IPS-18a (cell line): ENCODE measurements around the gene LRRFIP2.
"Not testable (repeated sequence)": the region's sequence is repeated elsewhere in the genome, so short reads cannot be mapped to it uniquely, and the experiment has no call there.

Experiments used
- H3K27ac ChIP-seq: one replicate; pipeline ENCODE4 v1.5.1; 2013; ENCODE audit warnings: low read length
- H3K27me3 ChIP-seq: one replicate; pipeline ENCODE4 v1.6.1; 2013; ENCODE audit warnings: mild to moderate bottlenecking, low read length; ENCODE audit not compliant: control insufficient read depth, insufficient read depth
- H3K36me3 ChIP-seq: one replicate; pipeline ENCODE4 v1.6.1; 2013; ENCODE audit warnings: low read depth, low read length; ENCODE audit not compliant: control insufficient read depth
- H3K4me1 ChIP-seq: one replicate; pipeline ENCODE4 v1.6.1; 2013; ENCODE audit warnings: low read depth, low read length; ENCODE audit not compliant: control insufficient read depth
- H3K4me3 ChIP-seq: one replicate; pipeline ENCODE4 v1.5.1; 2013; ENCODE audit warnings: low read length
- H3K9ac ChIP-seq: one replicate; pipeline ENCODE4 v1.6.1; 2013; ENCODE audit warnings: mild to moderate bottlenecking, low read length, moderate library complexity
- H3K9me3 ChIP-seq: one replicate; pipeline ENCODE4 v1.6.1; 2013; ENCODE audit warnings: low read depth, low read length; ENCODE audit not compliant: control insufficient read depth

The LRRFIP2 gene

GRCh38 chr3:37126856-37127255 lies 47.5 kb downstream of the LRRFIP2 start:
- H3K27me3 ChIP-seq: no peaks in the 10 kb centered on the region
- H3K9me3 ChIP-seq: no peaks in the 10 kb centered on the region
- H3K4me1 ChIP-seq: peaks cover 12% of the 10 kb centered on the region
- no peaks in the 10 kb centered on the region for H3K36me3 ChIP-seq
- H3K27ac ChIP-seq: no peak overlapping the region
- no peak overlapping the region for H3K9ac ChIP-seq
- H3K4me3 ChIP-seq: no peak overlapping the region

DNA sequence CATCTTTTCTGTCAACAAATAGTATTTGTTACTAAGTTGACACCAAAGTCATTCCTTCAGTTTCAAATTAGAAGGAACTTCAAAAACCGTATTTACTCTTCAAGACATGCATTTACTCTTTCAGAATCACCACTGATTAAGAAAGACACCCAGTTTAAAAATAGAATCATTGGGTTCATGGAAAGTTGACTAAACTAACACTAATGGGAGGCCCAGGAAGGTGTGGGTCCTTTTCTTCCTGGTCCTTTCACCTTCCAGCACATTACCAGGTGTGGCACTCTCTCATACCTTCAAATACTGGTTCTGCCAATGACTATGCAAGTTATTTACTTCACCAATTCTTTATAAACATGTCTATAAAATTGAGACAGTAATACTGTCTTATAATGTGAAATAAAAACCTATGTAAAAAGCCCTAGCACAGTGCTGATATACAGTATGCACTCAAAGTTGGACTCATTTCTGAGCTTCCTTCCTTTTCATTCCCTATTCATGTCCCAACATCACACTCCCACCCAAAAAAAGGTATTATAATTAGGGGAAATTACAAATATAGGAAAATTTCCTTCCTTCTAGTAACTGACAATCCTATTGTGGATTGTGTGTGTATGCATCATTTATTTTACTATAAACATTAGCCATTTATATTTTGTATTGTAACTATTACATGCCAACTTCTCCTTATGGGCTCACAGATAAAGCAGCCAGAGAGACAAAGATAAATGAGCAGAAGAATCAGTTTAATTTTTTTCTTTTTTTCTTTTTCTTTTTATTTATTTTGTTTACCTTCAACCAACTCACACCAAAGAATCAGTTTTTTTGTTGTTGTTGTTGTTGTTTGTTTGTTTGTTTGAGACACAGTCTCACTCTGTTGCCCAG lies 48.9 kb downstream of the LRRFIP2 start:
- no peak overlapping the region for H3K9ac ChIP-seq
- no peaks in the 10 kb centered on the region for H3K4me1 ChIP-seq
- no peaks in the 10 kb centered on the region for H3K9me3 ChIP-seq
- H3K36me3 ChIP-seq: no peaks in the 10 kb centered on the region
- no peak overlapping the region for H3K4me3 ChIP-seq
- H3K27me3 ChIP-seq: no peaks in the 10 kb centered on the region
- no peak overlapping the region for H3K27ac ChIP-seq

DNA sequence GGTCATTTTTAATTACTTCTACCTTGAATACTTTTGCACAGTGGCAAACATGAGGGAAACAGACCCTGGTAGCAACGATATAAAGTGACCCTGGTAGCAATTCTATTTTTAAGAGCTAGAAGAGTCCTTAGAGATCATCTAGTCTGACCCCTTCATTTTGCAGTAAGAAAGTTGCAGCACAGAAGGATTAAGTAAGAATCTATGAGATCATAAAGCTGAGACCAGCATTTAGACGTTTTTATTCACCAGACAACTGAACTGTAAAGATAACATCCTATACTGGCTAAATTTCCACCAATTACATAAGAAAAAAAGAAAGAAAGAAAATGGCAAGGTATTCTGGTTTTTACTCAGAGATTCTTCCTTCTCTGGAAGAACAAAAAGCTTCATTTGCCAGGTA lies 49.9 kb downstream of the LRRFIP2 start:
- no peaks in the 10 kb centered on the region for H3K27me3 ChIP-seq
- H3K4me1 ChIP-seq: no peaks in the 10 kb centered on the region
- H3K9ac ChIP-seq: no peak overlapping the region
- no peak overlapping the region for H3K4me3 ChIP-seq
- H3K9me3 ChIP-seq: no peaks in the 10 kb centered on the region
- no peak overlapping the region for H3K27ac ChIP-seq
- no peaks in the 10 kb centered on the region for H3K36me3 ChIP-seq

GRCh38 chr3:37123292-37123691 lies 51.1 kb downstream of the LRRFIP2 start:
- no peak overlapping the region for H3K27ac ChIP-seq
- H3K36me3 ChIP-seq: no peaks in the 10 kb centered on the region

DNA sequence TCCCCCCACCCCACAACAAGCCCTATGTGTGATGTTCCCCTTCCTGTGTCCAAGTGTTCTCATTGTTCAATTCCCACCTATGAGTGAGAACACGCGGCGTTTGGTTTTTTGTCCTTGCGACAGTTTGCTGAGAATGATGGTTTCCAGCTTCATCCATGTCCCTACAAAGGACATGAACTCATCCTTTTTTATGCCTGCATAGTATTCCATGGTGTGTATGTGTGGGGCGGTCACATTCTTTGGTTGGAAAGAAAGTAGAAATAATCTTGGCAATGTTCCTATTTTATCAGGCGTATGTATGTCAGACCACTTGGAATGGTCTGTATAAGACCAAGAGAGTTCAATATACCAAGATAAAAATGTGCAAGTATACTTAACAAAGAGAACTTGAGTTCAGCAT lies 52.3 kb downstream of the LRRFIP2 start:
- not testable (repeated sequence) for H3K36me3 ChIP-seq, H3K27me3 ChIP-seq, H3K9ac ChIP-seq, H3K9me3 ChIP-seq, H3K4me3 ChIP-seq, H3K27ac ChIP-seq, H3K4me1 ChIP-seq

More at GRCh38 chr3:37123292-37123691, 51.1 kb downstream of the LRRFIP2 start:
- no peaks in the 10 kb centered on the region for H3K27me3 ChIP-seq
- no peaks in the 10 kb centered on the region for H3K9me3 ChIP-seq
- H3K4me3 ChIP-seq: no peak overlapping the region
- H3K4me1 ChIP-seq: no peaks in the 10 kb centered on the region
- H3K9ac ChIP-seq: no peak overlapping the region

DNA sequence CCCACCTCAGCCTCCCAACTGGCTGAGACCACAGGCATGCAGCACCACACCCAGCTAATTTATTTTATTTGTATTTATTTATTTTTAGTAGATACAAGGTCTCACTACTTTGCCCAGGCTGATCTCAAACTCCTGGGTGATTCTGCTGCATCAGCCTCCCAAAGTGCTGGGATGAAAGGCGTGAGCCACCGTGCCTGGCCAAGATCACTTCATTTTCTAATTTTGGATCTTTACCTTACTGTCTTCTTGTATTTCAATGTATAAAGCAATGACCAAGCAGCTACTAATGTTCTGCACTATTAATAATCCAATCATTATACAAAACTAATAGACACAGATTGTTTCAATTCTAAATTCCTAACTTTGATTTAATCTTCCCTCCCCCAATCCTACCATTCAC lies 56.2 kb downstream of the LRRFIP2 start:
- no peak overlapping the region for H3K9ac ChIP-seq
- H3K27me3 ChIP-seq: no peaks in the 10 kb centered on the region
- no peak overlapping the region for H3K4me3 ChIP-seq
- no peaks in the 10 kb centered on the region for H3K4me1 ChIP-seq
- H3K27ac ChIP-seq: no peak overlapping the region
- H3K36me3 ChIP-seq: no peaks in the 10 kb centered on the region
- no peaks in the 10 kb centered on the region for H3K9me3 ChIP-seq

DNA sequence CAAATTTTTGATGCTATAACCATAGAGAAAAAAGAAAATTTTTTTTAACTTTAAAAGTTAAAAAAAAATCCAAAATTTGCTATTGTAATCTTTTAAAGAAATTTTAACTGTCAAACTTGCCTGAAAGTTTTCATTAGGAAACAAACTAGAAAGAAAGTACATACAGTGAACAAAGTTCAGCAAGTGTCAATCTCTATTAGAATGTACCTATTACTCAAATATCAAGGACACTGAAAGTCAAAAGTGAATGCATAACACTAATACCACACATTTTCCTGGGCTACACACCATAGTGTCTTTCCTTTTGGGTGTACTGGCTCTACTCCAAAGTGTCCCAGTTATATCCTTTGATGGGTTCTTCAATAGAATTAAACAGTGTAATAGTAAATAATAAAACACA lies 56.8 kb downstream of the LRRFIP2 start:
- Histone ChIP-seq H3K4me1 (no peaks in the 10 kb centered on the region), H3K4me3 (no peak overlapping the region), H3K9me3 (no peaks in the 10 kb centered on the region), H3K9ac (no peak overlapping the region), H3K27me3 (no peaks in the 10 kb centered on the region), H3K27ac (no peak overlapping the region), H3K36me3 (no peaks in the 10 kb centered on the region)

GRCh38 chr3:37116998-37117397 lies 57.4 kb downstream of the LRRFIP2 start:
- H3K9ac ChIP-seq: no peak overlapping the region

DNA sequence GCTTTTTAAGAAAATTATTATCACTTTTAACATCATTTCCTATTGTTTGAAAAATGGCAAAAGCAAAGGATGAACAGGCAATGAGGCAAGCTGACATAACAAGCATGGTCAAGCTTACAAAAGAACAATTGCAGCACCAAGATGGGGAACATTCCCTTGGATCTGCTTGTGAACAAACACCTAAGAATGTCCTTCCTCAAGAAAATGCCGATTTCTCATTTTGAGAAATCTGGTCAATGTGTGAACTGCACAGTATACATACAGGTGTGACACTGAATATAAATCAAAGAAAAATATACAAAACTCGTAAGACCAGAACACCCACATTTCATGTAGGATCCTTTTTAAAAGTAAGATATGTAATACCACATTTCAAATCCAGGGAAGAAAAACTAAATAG lies 58.9 kb downstream of the LRRFIP2 start:
- H3K36me3 ChIP-seq: no peaks in the 10 kb centered on the region
- H3K4me1 ChIP-seq: no peaks in the 10 kb centered on the region
- no peak overlapping the region for H3K27ac ChIP-seq
- no peaks in the 10 kb centered on the region for H3K9me3 ChIP-seq
- no peaks in the 10 kb centered on the region for H3K27me3 ChIP-seq
- H3K9ac ChIP-seq: no peak overlapping the region
- H3K4me3 ChIP-seq: no peak overlapping the region

More at GRCh38 chr3:37116998-37117397, 57.4 kb downstream of the LRRFIP2 start:
- Histone ChIP-seq H3K4me1 (no peaks in the 10 kb centered on the region), H3K9me3 (no peaks in the 10 kb centered on the region), H3K27ac (no peak overlapping the region), H3K36me3 (no peaks in the 10 kb centered on the region), H3K27me3 (no peaks in the 10 kb centered on the region), H3K4me3 (no peak overlapping the region)

GRCh38 chr3:37114251-37115145 lies 59.9 kb downstream of the LRRFIP2 start:
- no peaks in the 10 kb centered on the region for H3K9me3 ChIP-seq
- H3K9ac ChIP-seq: no peak overlapping the region
- H3K4me1 ChIP-seq: no peaks in the 10 kb centered on the region
- no peak overlapping the region for H3K27ac ChIP-seq
- H3K27me3 ChIP-seq: no peaks in the 10 kb centered on the region
- no peaks in the 10 kb centered on the region for H3K36me3 ChIP-seq
- H3K4me3 ChIP-seq: no peak overlapping the region

DNA sequence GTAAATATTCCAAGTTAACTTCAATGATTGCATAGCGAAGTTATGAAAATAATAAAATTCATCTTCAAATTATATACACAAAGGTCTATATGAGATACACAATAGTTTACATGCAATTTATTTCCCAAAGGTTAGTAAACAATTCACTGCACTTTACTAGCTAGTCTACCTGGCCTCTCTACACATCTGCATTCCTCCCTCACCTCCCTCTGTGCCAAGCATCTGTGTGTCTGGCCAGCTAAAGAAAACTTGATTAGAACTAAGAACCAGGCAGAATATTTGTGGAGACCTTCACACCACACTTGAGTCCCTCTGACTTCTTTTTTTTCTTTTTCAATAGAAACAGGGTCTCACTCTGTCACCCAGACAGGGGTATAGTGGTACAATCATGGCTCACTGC lies 61.4 kb downstream of the LRRFIP2 start:
- no peaks in the 10 kb centered on the region for H3K36me3 ChIP-seq
- no peaks in the 10 kb centered on the region for H3K27me3 ChIP-seq
- H3K4me1 ChIP-seq: no peaks in the 10 kb centered on the region
- H3K4me3 ChIP-seq: no peak overlapping the region
- H3K9ac ChIP-seq: no peak overlapping the region
- no peaks in the 10 kb centered on the region for H3K9me3 ChIP-seq
- no peak overlapping the region for H3K27ac ChIP-seq
